ENCODE results near the gene TBCE.

- TF ChIP-seq POLR2A (IDR thresholded peaks at IDR 0.05; ENCODE audit: low read depth, low read length) (no peak), TAF1 (IDR thresholded peaks at IDR 0.05; ENCODE audit: low read depth, low read length) (no peak)
Measured at GRCh38 chr1:235411489-235412486, 44.6 kb downstream of the TBCE start.
